Left lung (tissue), 10 donors: Measurements from ENCODE around the gene DUSP14. TPM values are rescaled to one million over a fixed set of nuclear protein-coding genes. Genes with fewer than 3 reads are reported as not detected.

ENCODE experiments used
- ATAC-seq: fragments of 200-7000 bp; cut with Tn5 transposase; one replicate; pipeline ENCODE4 v1.9.1; 2020; ENCODE audit warnings: moderate library complexity
- DNase-seq, 4 donors: peaks; one replicate each; pipeline ENCODE4 v3.0.0-alpha.2; 2013 to 2020
- H3K27ac ChIP-seq, 2 donors: fragments of 200-600 bp; sonication (generic) in 1 of 2; one replicate each; pipeline versions ENCODE4 v1.5.0 to v1.8.0; 2020 to 2021
- H3K27me3 ChIP-seq, 2 donors: fragments of 200-600 bp; sonication (generic) in 1 of 2; one replicate each; pipeline versions ENCODE4 v1.5.0 to v1.8.0; 2020 to 2021
- H3K36me3 ChIP-seq, 2 donors: fragments of 200-600 bp; sonication (generic) in 1 of 2; one replicate each; pipeline versions ENCODE4 v1.5.0 to v1.8.0; 2020 to 2021
- H3K4me1 ChIP-seq, 2 donors: fragments of 200-600 bp; one replicate each; pipeline ENCODE4 v1.8.0; 2021
- H3K4me3 ChIP-seq, 2 donors: fragments of 200-600 bp; sonication (generic) in 1 of 2; one replicate each; pipeline versions ENCODE4 v1.5.0 to v1.8.0; 2020 to 2021; ENCODE audit warnings: mild to moderate bottlenecking in 1 of 2
- H3K9me3 ChIP-seq, 2 donors: fragments of 200-600 bp; sonication (generic) in 1 of 2; one replicate each; pipeline versions ENCODE4 v1.5.0 to v1.8.0; 2020 to 2021
- intact Hi-C, 2 donors: fragments of 100-400 bp; cut with DNase I; formaldehyde crosslinking; loops; one replicate each; pipeline versions ENCODE4 v1.11.2 to v1.14.2; 2022
- polyA plus RNA-seq, 6 donors: library from polyadenylated mRNA; unstranded; fragments of 120-200 nt; gene quantifications; one replicate each; pipeline ENCODE4 v1.2.1, GENCODE V29; 2013; ENCODE audit not compliant: insufficient read length in 6 of 6
- total RNA-seq, 2 donors: library from RNA; stranded (reverse); fragmentation: NEBNext Ultra II Directional; extraction: Animal tissue kit (Norgen Biotek cat#: 25700); gene quantifications; one replicate each; pipeline ENCODE4 v1.2.1, GENCODE V29; 2021
- TF ChIP-seq, protein P1 (sequence below), 2 donors: fragments of 200-600 bp; sonication (generic) in 1 of 2; IDR thresholded peaks; one replicate each; pipeline versions ENCODE4 v1.5.0 to v1.8.0; 2021; ENCODE audit warnings: antibody characterized with exemption in 2 of 2
- donor health status: DM: no; HTN: yes; CAD: no.
- donor health status: DM: no; HTN: no; CAD: no.

The DUSP14 gene
- total and polyA plus RNA-seq, 8 donors = 6.4 to 14.9 (median 8.8) TPM

DNA sequence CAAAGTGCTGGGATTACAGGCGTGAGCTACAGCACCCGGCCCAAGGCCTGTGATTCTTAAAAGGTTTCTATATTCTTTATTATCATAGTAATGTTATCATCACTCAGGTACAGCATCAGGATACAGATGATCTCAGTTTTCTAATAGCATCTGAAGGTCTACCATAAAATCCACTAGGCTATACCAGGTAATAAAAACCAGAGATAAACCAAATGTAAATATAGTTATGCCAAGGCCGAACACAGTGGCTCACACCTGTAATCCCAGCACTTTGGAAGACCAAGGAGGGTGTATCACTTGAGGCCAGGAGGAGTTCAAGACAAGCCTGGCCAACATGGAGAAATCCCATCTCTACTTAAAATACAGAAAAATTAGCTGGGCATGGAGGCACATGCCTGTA is 65.7 kb downstream of the DUSP14 start:
- Histone ChIP-seq H3K4me1 (no peaks in the 10 kb centered on the region), H3K4me3 (no peak overlapping the region), H3K27me3 (no peaks in the 10 kb centered on the region), H3K9me3 (no peaks in the 10 kb centered on the region), H3K36me3 (peaks cover 0 to 73% of the 10 kb centered on the region in 2 donors), H3K27ac (no peak overlapping the region)
- ATAC-seq (no peak), DNase-seq (no peak)
- TF ChIP-seq, protein P1, sequence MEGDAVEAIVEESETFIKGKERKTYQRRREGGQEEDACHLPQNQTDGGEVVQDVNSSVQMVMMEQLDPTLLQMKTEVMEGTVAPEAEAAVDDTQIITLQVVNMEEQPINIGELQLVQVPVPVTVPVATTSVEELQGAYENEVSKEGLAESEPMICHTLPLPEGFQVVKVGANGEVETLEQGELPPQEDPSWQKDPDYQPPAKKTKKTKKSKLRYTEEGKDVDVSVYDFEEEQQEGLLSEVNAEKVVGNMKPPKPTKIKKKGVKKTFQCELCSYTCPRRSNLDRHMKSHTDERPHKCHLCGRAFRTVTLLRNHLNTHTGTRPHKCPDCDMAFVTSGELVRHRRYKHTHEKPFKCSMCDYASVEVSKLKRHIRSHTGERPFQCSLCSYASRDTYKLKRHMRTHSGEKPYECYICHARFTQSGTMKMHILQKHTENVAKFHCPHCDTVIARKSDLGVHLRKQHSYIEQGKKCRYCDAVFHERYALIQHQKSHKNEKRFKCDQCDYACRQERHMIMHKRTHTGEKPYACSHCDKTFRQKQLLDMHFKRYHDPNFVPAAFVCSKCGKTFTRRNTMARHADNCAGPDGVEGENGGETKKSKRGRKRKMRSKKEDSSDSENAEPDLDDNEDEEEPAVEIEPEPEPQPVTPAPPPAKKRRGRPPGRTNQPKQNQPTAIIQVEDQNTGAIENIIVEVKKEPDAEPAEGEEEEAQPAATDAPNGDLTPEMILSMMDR (IDR thresholded peaks at IDR 0.05) = no peak
- intact Hi-C loops = no loop called here

DNA sequence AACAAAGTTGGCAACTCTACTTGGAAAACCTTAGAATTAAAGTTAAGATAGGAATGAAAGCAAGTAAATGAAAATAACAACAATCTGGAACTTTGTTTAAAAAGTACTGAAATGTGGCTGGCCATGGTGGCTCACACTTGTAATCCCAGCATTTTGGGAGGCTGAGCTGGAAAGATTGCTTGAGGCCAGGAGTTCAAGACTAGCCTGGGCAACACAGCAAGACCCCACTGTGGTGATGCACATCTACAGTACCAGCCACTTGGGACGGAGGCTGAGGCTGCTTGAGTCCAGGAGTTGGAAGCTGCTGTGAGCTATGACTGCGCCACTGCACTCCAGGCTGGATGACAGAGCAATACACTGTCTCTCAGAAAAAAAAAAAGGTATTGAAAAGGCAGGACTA is 67.8 kb downstream of the DUSP14 start:
- intact Hi-C loops = no loop called here
- ATAC-seq (no peak), DNase-seq (no peak)
- H3K4me3 ChIP-seq = no peak overlapping the region
- no peaks in the 10 kb centered on the region for H3K9me3 ChIP-seq
- TF ChIP-seq, protein P1 (IDR thresholded peaks at IDR 0.05) = no peak
- H3K27me3 ChIP-seq = no peaks in the 10 kb centered on the region
- no peak overlapping the region for H3K27ac ChIP-seq
- H3K36me3 ChIP-seq = peaks cover 0 to 91% of the 10 kb centered on the region in 2 donors
- no peaks in the 10 kb centered on the region for H3K4me1 ChIP-seq

DNA sequence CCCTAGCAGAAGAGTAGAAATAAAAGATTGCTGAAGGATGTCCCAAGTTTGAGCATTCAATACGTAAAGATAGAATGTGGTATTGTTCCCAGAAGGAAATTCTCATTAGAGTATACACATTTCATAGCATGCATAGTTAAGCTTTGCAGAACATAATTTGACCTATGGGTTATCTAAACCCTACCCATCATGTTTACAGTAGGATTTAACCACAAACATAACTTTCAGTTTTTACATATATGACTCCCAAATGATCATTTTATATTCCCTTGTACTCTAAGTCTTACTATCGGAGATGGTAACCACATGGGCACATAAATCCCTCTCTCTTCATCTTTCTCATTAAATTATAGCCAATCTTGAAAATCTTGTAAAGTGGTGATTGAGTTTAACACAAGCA is 68.6 kb downstream of the DUSP14 start:
- no peak for ATAC-seq
- Histone ChIP-seq H3K27me3 (no peaks in the 10 kb centered on the region), H3K9me3 (no peaks in the 10 kb centered on the region), H3K27ac (no peak overlapping the region), H3K4me3 (no peak overlapping the region), H3K4me1 (no peaks in the 10 kb centered on the region), H3K36me3 (peaks cover 0 to 87% of the 10 kb centered on the region in 2 donors)
- intact Hi-C loops = no loop called here
- TF ChIP-seq, protein P1 (IDR thresholded peaks at IDR 0.05) = no peak
- no peak for DNase-seq

DNA sequence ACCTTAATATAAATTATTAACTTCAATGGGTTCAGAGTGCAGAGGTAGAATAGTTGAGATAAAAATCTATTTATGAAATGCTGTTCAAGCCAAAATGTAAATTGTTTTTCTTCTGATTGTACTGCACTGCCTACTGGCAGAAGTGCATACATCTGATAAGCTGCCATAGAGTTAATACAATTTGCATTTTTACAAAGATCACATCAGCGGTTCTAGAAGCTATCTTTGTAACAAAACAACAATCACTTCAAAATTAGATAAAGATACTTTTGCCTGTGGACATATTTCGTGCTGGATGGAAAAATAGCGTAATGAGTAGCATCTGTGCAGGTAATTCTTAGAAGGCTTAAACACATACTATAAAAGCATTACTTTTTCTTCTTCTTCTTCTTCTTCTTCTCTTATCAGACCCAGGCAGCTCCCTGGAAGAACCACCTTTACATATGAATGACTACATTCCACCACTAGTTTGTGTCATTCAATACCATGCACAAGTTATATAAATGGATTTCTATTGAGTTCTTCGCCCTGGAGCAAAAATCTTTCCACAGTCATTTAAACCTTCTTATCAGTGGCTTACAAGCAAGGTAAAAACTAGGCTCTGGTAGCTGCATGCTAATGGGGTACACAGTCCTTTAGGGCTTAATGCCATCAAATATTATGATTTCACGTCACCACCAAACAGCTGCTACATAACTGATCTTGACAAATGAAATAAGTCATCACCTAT is 72.5 kb downstream of the DUSP14 start:
- Histone ChIP-seq H3K9me3 (no peaks in the 10 kb centered on the region), H3K27ac (no peak overlapping the region), H3K27me3 (no peaks in the 10 kb centered on the region), H3K36me3 (peaks cover 0 to 84% of the 10 kb centered on the region in 2 donors), H3K4me1 (no peaks in the 10 kb centered on the region), H3K4me3 (no peak overlapping the region)
- DNase-seq (no peak), ATAC-seq (no peak)
- TF ChIP-seq, protein P1 (IDR thresholded peaks at IDR 0.05) = no peak
- intact Hi-C loops = no loop called here

Other genes with a start within 250 kb of the DUSP14 start
- gene C17orf78, start 113.9 kb upstream of the DUSP14 start, total RNA-seq = not detected
- gene C17orf78, start 113.9 kb upstream of the DUSP14 start, polyA plus RNA-seq = under 1 TPM; 0.21 to 0.58 (median 0.35) TPM
- gene ACACA, start 83.1 kb upstream of the DUSP14 start, total RNA-seq = 100 to 1,000 TPM; 122 to 128 TPM
- 10 to 100 TPM; 43.6 to 60.9 (median 51.4) TPM for gene ACACA, start 83.1 kb upstream of the DUSP14 start, polyA plus RNA-seq
- 10 to 100 TPM; 16.3 to 17.9 TPM for gene TADA2A, start 83.0 kb upstream of the DUSP14 start, total RNA-seq
- gene TADA2A, start 83.0 kb upstream of the DUSP14 start, polyA plus RNA-seq = 10 to 100 TPM; 28.1 to 34.7 (median 29.3) TPM
- gene SYNRG, start 119.5 kb downstream of the DUSP14 start, total RNA-seq = 10 to 100 TPM; 38.6 to 41.2 TPM
- gene SYNRG, start 119.5 kb downstream of the DUSP14 start, polyA plus RNA-seq = 10 to 100 TPM; 37.1 to 48.4 (median 44.1) TPM
- 10 to 100 TPM; 23.7 to 24.3 TPM for gene DDX52, start 153.6 kb downstream of the DUSP14 start, total RNA-seq
- 10 to 100 TPM; 34.5 to 41.6 (median 38.4) TPM for gene DDX52, start 153.6 kb downstream of the DUSP14 start, polyA plus RNA-seq